Endothelial cell of umbilical vein (primary cell): ENCODE data around the gene PTCH1. TPM values are rescaled to one million over a fixed set of nuclear protein-coding genes. Genes with fewer than 3 reads are reported as not detected.

ENCODE experiments used
- BruUV-seq: library from RNA; stranded (reverse); fragments of 400-500 nt; replicated peaks from 2 replicates; lab custom pipeline; 2021; lab: Mats Ljungman, UMichigan
- CTCF ChIA-PET: fragments of 300-600, 350-600 bp; sonication (Branson Sonifier 250); formaldehyde crosslinking; loops from one replicate; lab custom pipeline; 2021; ENCODE audit warnings: antibody characterized with exemption, inconsistent platforms; lab: Charles Lee
- POLR2A ChIA-PET: fragments of 300-600, 350-600 bp; sonication (Branson Sonifier 250); formaldehyde crosslinking; loops from one replicate; lab custom pipeline; 2021; ENCODE audit warnings: antibody characterized with exemption, inconsistent platforms; lab: Charles Lee
- DNase-seq: peaks from one replicate; pipeline ENCODE4 v3.0.0-alpha.2; 2011; ENCODE audit warnings: low read depth, low spot score
- FAIRE-seq: peaks from 2 replicates; lab custom pipeline; 2011; peaks lifted over from hg19 to GRCh38; lab: Jason Lieb, UNC
- H2AFZ ChIP-seq: 2 replicates; pipeline ENCODE4 v1.6.0; 2012; ENCODE audit warnings: low read depth, low read length, control low read depth, inconsistent platforms
- H3K27ac ChIP-seq: 2 replicates; pipeline ENCODE4 v1.5.1; 2011; ENCODE audit warnings: low read depth, mild to moderate bottlenecking, control low read depth, low read length, moderate library complexity; ENCODE audit not compliant: insufficient read depth
- H3K27me3 ChIP-seq, 2 experiments: 2 replicates each; pipeline versions ENCODE4 v1.6.0 to v1.6.1; 2011; ENCODE audit warnings: low read length in 2 of 2, mixed read lengths in 1 of 2; ENCODE audit not compliant: control insufficient read depth in 2 of 2, insufficient read depth in 2 of 2
- H3K36me3 ChIP-seq, 2 experiments: 2 replicates in 1 of 2; 3 replicates in 1 of 2; pipeline ENCODE4 v1.5.1; 2011; ENCODE audit warnings: low read length in 2 of 2, mild to moderate bottlenecking in 1 of 2, moderate library complexity in 1 of 2; ENCODE audit not compliant: control insufficient read depth in 2 of 2, insufficient read depth in 2 of 2; ENCODE audit errors: extremely low read depth in 1 of 2
- H3K4me1 ChIP-seq: 3 replicates; pipeline ENCODE4 v1.5.1; 2011; ENCODE audit warnings: mild to moderate bottlenecking, low read length; ENCODE audit not compliant: control insufficient read depth, insufficient read depth; ENCODE audit errors: extremely low read depth
- H3K4me2 ChIP-seq: 2 replicates; pipeline ENCODE4 v1.6.1; 2011; ENCODE audit warnings: low read length, control low read depth, mixed read lengths; ENCODE audit not compliant: insufficient read depth
- H3K4me3 ChIP-seq, 3 experiments: fragments of 200-600 bp in 1 of 3; sonication (generic), shearing (Covaris generic) in 1 of 3; replicated peaks in 1 of 3; 2 replicates each; pipeline ENCODE4 v1.5.1; 2011 to 2016; ENCODE audit warnings: control low read depth in 3 of 3, low read length in 3 of 3, mild to moderate bottlenecking in 2 of 3, inconsistent platforms in 1 of 3, low read depth in 1 of 3, moderate library complexity in 1 of 3; ENCODE audit not compliant: insufficient read depth in 1 of 3
- H3K79me2 ChIP-seq: 2 replicates; pipeline ENCODE4 v1.6.0; 2012; ENCODE audit warnings: low read length, inconsistent platforms; ENCODE audit not compliant: control insufficient read depth, insufficient read depth
- H3K9ac ChIP-seq: replicated peaks from 2 replicates; pipeline ENCODE3; 2011; ENCODE audit warnings: low read length, control low read depth; ENCODE audit not compliant: insufficient read depth; ENCODE audit errors: extremely low read depth
- H3K9me1 ChIP-seq: replicated peaks from 3 replicates; pipeline ENCODE4 v1.6.0; 2011; ENCODE audit warnings: mild to moderate bottlenecking, low read length; ENCODE audit not compliant: control insufficient read depth, insufficient read depth; ENCODE audit errors: extremely low read depth
- H3K9me3 ChIP-seq: replicated peaks from 2 replicates; pipeline ENCODE4 v1.5.1; 2012; ENCODE audit warnings: low read length, inconsistent platforms; ENCODE audit not compliant: control insufficient read depth, insufficient read depth
- H4K20me1 ChIP-seq: replicated peaks from 2 replicates; pipeline ENCODE3; 2011; ENCODE audit warnings: mild to moderate bottlenecking, low read length; ENCODE audit not compliant: control insufficient read depth, insufficient read depth; ENCODE audit errors: extremely low read depth
- CTCF ChIP-seq, 2 donors: IDR thresholded peaks; 1 replicate in 1 of 2; 2 replicates in 1 of 2; pipeline ENCODE4 v1.5.1; 2011; ENCODE audit warnings: low read length in 2 of 2, mild to moderate bottlenecking in 2 of 2, moderate library complexity in 2 of 2, control low read depth in 1 of 2, inconsistent platforms in 1 of 2, low read depth in 1 of 2; ENCODE audit not compliant: insufficient read depth in 1 of 2; ENCODE audit errors: extremely low read depth in 1 of 2
- EZH2 ChIP-seq: IDR thresholded peaks from 2 replicates; pipeline ENCODE4 v1.6.1; 2012; ENCODE audit warnings: borderline replicate concordance, low read depth, mild to moderate bottlenecking, moderate library complexity, low read length, inconsistent platforms; ENCODE audit not compliant: severe bottlenecking
- FOS ChIP-seq: IDR thresholded peaks from 2 replicates; pipeline ENCODE4 v1.6.1; 2011; ENCODE audit warnings: mild to moderate bottlenecking, low read length, moderate library complexity, borderline replicate concordance; ENCODE audit not compliant: insufficient read depth
- JUN ChIP-seq: IDR thresholded peaks from 2 replicates; pipeline ENCODE4 v1.6.1; 2011; ENCODE audit warnings: borderline replicate concordance, low read depth; ENCODE audit not compliant: insufficient read length, insufficient read depth
- POLR2A ChIP-seq: IDR thresholded peaks from 2 replicates; pipeline ENCODE4 v1.6.1; 2012; ENCODE audit warnings: low read depth, mild to moderate bottlenecking, control low read depth, low read length
- POLR2AphosphoS5 ChIP-seq: IDR thresholded peaks from 2 replicates; pipeline ENCODE4 v1.6.1; 2012; ENCODE audit warnings: low read depth, mild to moderate bottlenecking, control low read depth, low read length, moderate library complexity; ENCODE audit not compliant: insufficient read depth
- dilution Hi-C: fragments of 300-500 bp; cut with MboI; formaldehyde crosslinking; loops from one replicate; pipeline ENCODE4 v1.15.0; 2019; ENCODE audit warnings: low sequenced_read_pairs; ENCODE audit not compliant: extremely low pct_ligation_motif_present
- intact Hi-C: fragments of 100-400 bp; cut with micrococcal nuclease; formaldehyde crosslinking; loops from one replicate; pipeline ENCODE4 v1.10.0; 2022
- polyA plus RNA-seq, 4 experiments: library from polyadenylated mRNA; depleted of rRNA in 3 of 4; stranded (reverse) in 3 of 4; unstranded in 1 of 4; fragments of >200 nt; gene quantifications; 2 replicates each; pipeline versions ENCODE4 v1.2.1 to v1.2.3, GENCODE V29; 2011 to 2012; ENCODE audit warnings: missing spikeins in 1 of 4
- total RNA-seq: library from RNA; stranded (reverse); gene quantifications from 2 replicates; pipeline ENCODE4 v1.2.3, GENCODE V29; 2021

PTCH1 gene
- total and polyA plus RNA-seq, 2 donors (not counting 3 experiments of a cell fraction or from before 2014, with no cell fraction given) = 3.9 to 12.1 TPM

GRCh38 chr9:95504053-95504963 is 12.5 kb downstream of the PTCH1 start:
- TF ChIP-seq POLR2A = no peak
- peak; percentile 11 for TF ChIP-seq FOS
- POLR2A ChIA-PET = no interaction called here

GRCh38 chr9:95503369-95503768 is 13.4 kb downstream of the PTCH1 start:
- H3K9me3 ChIP-seq = no peaks in the 10 kb centered on the region
- POLR2A ChIA-PET = no interaction called here
- no peak overlapping the region for H3K27ac ChIP-seq
- H4K20me1 ChIP-seq = no peaks in the 10 kb centered on the region
- CTCF ChIA-PET = no interaction called here
- intact Hi-C loops = no loop called here
- dilution Hi-C loops = no loop called here
- peaks cover 3% of the 10 kb centered on the region for H3K4me1 ChIP-seq
- no peak overlapping the region for H2AFZ ChIP-seq
- H3K27me3 ChIP-seq = no peaks in the 10 kb centered on the region
- BruUV-seq = no TSS peak
- H3K36me3 ChIP-seq = no peaks in the 10 kb centered on the region
- H3K9me1 ChIP-seq = no peaks in the 10 kb centered on the region
- TF ChIP-seq CTCF (IDR thresholded peaks at IDR 0.05; ENCODE audit: extremely low read depth in 1 of 2, insufficient read depth in 1 of 2, low read depth in 1 of 2, low read length in 2 of 2) (no peak), JUN (no peak), EZH2 (no peak), POLR2A (no peak), POLR2AphosphoS5 (no peak), FOS (no peak)
- DNase-seq (no peak), FAIRE-seq (no peak)
- no peak overlapping the region for H3K9ac ChIP-seq
- no peak overlapping the region for H3K4me3 ChIP-seq
- H3K4me2 ChIP-seq = no peak overlapping the region
- H3K79me2 ChIP-seq = no peaks in the 10 kb centered on the region

More at GRCh38 chr9:95504053-95504963, 12.5 kb downstream of the PTCH1 start:
- no peak overlapping the region for H2AFZ ChIP-seq
- no peaks in the 10 kb centered on the region for H3K9me3 ChIP-seq
- H3K9ac ChIP-seq = no peak overlapping the region
- no peaks in the 10 kb centered on the region for H4K20me1 ChIP-seq
- DNase-seq (peak; percentile 2), FAIRE-seq (no peak)
- H3K4me1 ChIP-seq = peaks cover 4% of the 10 kb centered on the region
- H3K4me2 ChIP-seq = no peak overlapping the region
- CTCF ChIA-PET = no interaction called here
- no TSS peak for BruUV-seq
- H3K36me3 ChIP-seq = no peaks in the 10 kb centered on the region
- no peaks in the 10 kb centered on the region for H3K27me3 ChIP-seq
- H3K4me3 ChIP-seq = no peak overlapping the region
- no peaks in the 10 kb centered on the region for H3K9me1 ChIP-seq
- intact Hi-C loops = no loop called here
- H3K27ac ChIP-seq = no peak overlapping the region
- H3K79me2 ChIP-seq = no peaks in the 10 kb centered on the region
- dilution Hi-C loops = no loop called here
